GM12891 (cell line): ENCODE measurements around the gene C11orf21.

ENCODE experiments used
- PAX5 ChIP-seq: IDR thresholded peaks from 2 replicates; pipeline ENCODE4 v1.6.1; 2011; ENCODE audit warnings: low read length, moderate library complexity, mild to moderate bottlenecking; ENCODE audit not compliant: insufficient read depth, severe bottlenecking
- POLR2A ChIP-seq: IDR thresholded peaks from 2 replicates; pipeline ENCODE4 v1.6.1; 2011; ENCODE audit warnings: low read depth, low read length, control low read depth
- POLR2AphosphoS5 ChIP-seq: IDR thresholded peaks from 2 replicates; pipeline ENCODE4 v1.6.1; 2011; ENCODE audit warnings: low read depth, low read length, control low read depth
- POU2F2 ChIP-seq: IDR thresholded peaks from 2 replicates; pipeline ENCODE4 v1.6.1; 2011; ENCODE audit warnings: low read depth, mild to moderate bottlenecking, control low read depth, low read length, moderate library complexity
- SPI1 ChIP-seq: IDR thresholded peaks from 2 replicates; pipeline ENCODE4 v1.6.1; 2011; ENCODE audit warnings: low read depth, low read length, control low read depth
- TAF1 ChIP-seq: IDR thresholded peaks from 2 replicates; pipeline ENCODE4 v1.6.1; 2011; ENCODE audit warnings: low read depth, low read length, control low read depth

- TF ChIP-seq TAF1 (no peak), SPI1 (no peak), POLR2A (no peak), POLR2AphosphoS5 (no peak), POU2F2 (no peak), PAX5 (no peak)
Measured at GRCh38 chr11:2296913-2297622, 4.7 kb downstream of the C11orf21 start.
